HepG2 (cell line): ENCODE results near the gene UBL5. TPM values are rescaled to one million over a fixed set of nuclear protein-coding genes. Genes with fewer than 3 reads are reported as not detected.

ENCODE experiments used
- ARID5B ChIP-seq: IDR thresholded peaks from 2 replicates; pipeline ENCODE4 v1.4.0; 2020; ENCODE audit warnings: mild to moderate bottlenecking, missing genetic modification reagents
- ATF7-NPFF ChIP-seq: sonication (generic); formaldehyde crosslinking; IDR thresholded peaks from 2 replicates; pipeline ENCODE4 v1.8.1; 2023; ENCODE audit warnings: mild to moderate bottlenecking, low read depth, missing genetic modification reagents, moderate library complexity
- DMAP1 ChIP-seq: IDR thresholded peaks from 2 replicates; pipeline ENCODE4 v1.6.1; 2016
- GLMP ChIP-seq: sonication (generic); formaldehyde crosslinking; IDR thresholded peaks from 2 replicates; pipeline ENCODE4 v1.9.0; 2021; ENCODE audit warnings: missing genetic modification reagents, mild to moderate bottlenecking, borderline replicate concordance
- MZF1 ChIP-seq: sonication (generic); formaldehyde crosslinking; IDR thresholded peaks from 2 replicates; pipeline ENCODE4 v1.8.1; 2023; ENCODE audit warnings: mild to moderate bottlenecking, missing genetic modification reagents, borderline replicate concordance
- PHF20 ChIP-seq: sonication (generic); formaldehyde crosslinking; IDR thresholded peaks from 2 replicates; pipeline ENCODE4 v1.5.0; 2020; ENCODE audit warnings: mild to moderate bottlenecking, missing genetic modification reagents
- PTBP1 ChIP-seq: fragments of 200-400 bp; formaldehyde crosslinking; IDR thresholded peaks from 2 replicates; pipeline ENCODE4 v1.6.1; 2018; ENCODE audit warnings: low read length, low read depth; ENCODE audit not compliant: poor library complexity, severe bottlenecking
- RBM22 ChIP-seq: fragments of 200-400 bp; formaldehyde crosslinking; optimal IDR thresholded peaks from 2 replicates; pipeline ENCODE3; 2017; ENCODE audit warnings: mild to moderate bottlenecking, low read length, moderate library complexity
- SP2 ChIP-seq: sonication (generic); formaldehyde crosslinking; IDR thresholded peaks from 2 replicates; pipeline ENCODE4 v1.5.1; 2020; ENCODE audit warnings: mild to moderate bottlenecking, missing genetic modification reagents
- TAF15 ChIP-seq: fragments of 200-400 bp; formaldehyde crosslinking; IDR thresholded peaks from one replicate; pipeline ENCODE4 v1.6.1; 2018; ENCODE audit warnings: mild to moderate bottlenecking, low read depth, low read length; ENCODE audit not compliant: poor library complexity, severe bottlenecking
- ZNF234 ChIP-seq: sonication (generic); formaldehyde crosslinking; conservative IDR thresholded peaks from 2 replicates; pipeline ENCODE4 v1.5.1; 2020; ENCODE audit warnings: mild to moderate bottlenecking, missing genetic modification reagents
- ZNF260 ChIP-seq: sonication (generic); formaldehyde crosslinking; IDR thresholded peaks from 2 replicates; pipeline ENCODE4 v1.4.0; 2020; ENCODE audit warnings: missing genetic modification reagents, low read depth, mild to moderate bottlenecking, borderline replicate concordance
- ZNF317 ChIP-seq: sonication (generic); formaldehyde crosslinking; IDR thresholded peaks from 2 replicates; pipeline ENCODE4 v1.5.0; 2020; ENCODE audit warnings: mild to moderate bottlenecking, missing genetic modification reagents
- ZNF562 ChIP-seq: sonication (generic); formaldehyde crosslinking; IDR thresholded peaks from 2 replicates; pipeline ENCODE4 v1.8.0; 2022; ENCODE audit warnings: missing genetic modification reagents, borderline replicate concordance
- ZNF567 ChIP-seq: sonication (generic); formaldehyde crosslinking; IDR thresholded peaks from 2 replicates; pipeline ENCODE4 v1.8.1; 2023; ENCODE audit warnings: mild to moderate bottlenecking, missing genetic modification reagents, borderline replicate concordance
- ZNF773 ChIP-seq: sonication (generic); formaldehyde crosslinking; IDR thresholded peaks from 2 replicates; pipeline ENCODE4 v1.4.0; 2020; ENCODE audit warnings: missing genetic modification reagents, borderline replicate concordance
- polyA plus RNA-seq, 8 experiments: library from polyadenylated mRNA; depleted of rRNA in 3 of 8; stranded (reverse) in 7 of 8; unstranded in 1 of 8; fragments of >200 nt; fragmentation: Illumina TruSeq in 4 of 8; extraction: Trizol in 4 of 8; gene quantifications; 2 replicates each; pipeline versions ENCODE4 v1.2.1 to v1.2.3, GENCODE V29; 2011 to 2016; ENCODE audit warnings: low read depth in 4 of 8, missing spikeins in 1 of 8, mixed read lengths in 1 of 8; ENCODE audit not compliant: insufficient read depth in 1 of 8
- total RNA-seq, 5 experiments: library from RNA; depleted of rRNA; stranded (reverse); fragments of >200 nt; fragmentation: Illumina TruSeq; extraction: Trizol; gene quantifications; 2 replicates each; pipeline ENCODE4 v1.2.3, GENCODE V29; 2016; ENCODE audit warnings: low read depth in 1 of 5
- TF ChIP-seq, protein P1 (sequence below): sonication (generic); formaldehyde crosslinking; IDR thresholded peaks from 2 replicates; pipeline ENCODE4 v1.5.0; 2020; ENCODE audit warnings: missing genetic modification reagents, mild to moderate bottlenecking, borderline replicate concordance
- TF ChIP-seq, protein P2 (sequence below): IDR thresholded peaks from 2 replicates; pipeline ENCODE4 v1.6.1; 2016; ENCODE audit warnings: control low read depth
- TF ChIP-seq, protein P3 (sequence below): sonication (generic); IDR thresholded peaks from 2 replicates; pipeline ENCODE4 v1.6.1; 2016; ENCODE audit warnings: low read depth, borderline replicate concordance

Gene UBL5
- total and polyA plus RNA-seq, 2 of the 13 experiments (the other 11 are each of a cell fraction or from before 2014, with no cell fraction given), result 373 to 487 TPM

DNA sequence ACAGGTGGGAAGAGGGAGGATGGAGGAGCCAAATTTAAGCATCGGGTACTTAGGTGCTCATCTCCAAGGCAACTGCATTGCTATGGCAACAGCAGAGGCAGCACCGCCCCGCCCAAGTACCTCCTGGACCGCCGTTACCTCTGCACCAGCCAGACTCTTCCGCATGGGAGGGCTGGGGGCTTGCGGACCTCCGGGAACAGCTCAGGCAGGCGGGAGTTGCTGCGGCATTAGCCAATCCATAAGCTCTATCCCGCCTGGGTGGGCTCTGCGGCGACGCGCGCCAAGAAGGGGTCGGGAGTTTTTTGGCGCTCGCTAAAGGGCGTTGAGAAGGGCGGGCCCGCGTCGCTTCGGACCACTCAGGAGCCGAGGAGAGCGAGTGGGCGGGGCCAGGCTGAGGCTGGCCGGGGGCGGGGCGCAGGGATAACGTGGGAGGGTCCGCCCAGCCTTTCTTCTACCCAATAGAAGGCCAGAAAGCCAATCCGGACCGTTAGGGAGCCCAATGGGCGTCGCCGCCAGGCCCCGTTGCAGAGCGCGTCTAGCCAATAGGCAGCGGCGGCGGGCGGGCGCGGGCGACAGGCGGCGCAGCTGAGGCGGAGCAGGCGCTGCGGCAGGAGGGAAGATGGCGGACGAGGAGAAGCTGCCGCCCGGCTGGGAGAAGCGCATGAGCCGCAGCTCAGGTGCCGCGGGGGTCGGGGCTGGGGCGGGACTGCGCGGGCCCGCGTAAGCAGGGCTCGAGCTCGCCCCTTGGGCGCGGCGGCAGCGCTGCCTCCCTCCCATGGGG, 7.2 kb downstream of the UBL5 start, which contains the start of gene PIN1 (continued):
- TF ChIP-seq, protein P1, sequence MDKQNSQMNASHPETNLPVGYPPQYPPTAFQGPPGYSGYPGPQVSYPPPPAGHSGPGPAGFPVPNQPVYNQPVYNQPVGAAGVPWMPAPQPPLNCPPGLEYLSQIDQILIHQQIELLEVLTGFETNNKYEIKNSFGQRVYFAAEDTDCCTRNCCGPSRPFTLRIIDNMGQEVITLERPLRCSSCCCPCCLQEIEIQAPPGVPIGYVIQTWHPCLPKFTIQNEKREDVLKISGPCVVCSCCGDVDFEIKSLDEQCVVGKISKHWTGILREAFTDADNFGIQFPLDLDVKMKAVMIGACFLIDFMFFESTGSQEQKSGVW (CRISPR knock-in tag), result no peak
- TF ChIP-seq, protein P2, sequence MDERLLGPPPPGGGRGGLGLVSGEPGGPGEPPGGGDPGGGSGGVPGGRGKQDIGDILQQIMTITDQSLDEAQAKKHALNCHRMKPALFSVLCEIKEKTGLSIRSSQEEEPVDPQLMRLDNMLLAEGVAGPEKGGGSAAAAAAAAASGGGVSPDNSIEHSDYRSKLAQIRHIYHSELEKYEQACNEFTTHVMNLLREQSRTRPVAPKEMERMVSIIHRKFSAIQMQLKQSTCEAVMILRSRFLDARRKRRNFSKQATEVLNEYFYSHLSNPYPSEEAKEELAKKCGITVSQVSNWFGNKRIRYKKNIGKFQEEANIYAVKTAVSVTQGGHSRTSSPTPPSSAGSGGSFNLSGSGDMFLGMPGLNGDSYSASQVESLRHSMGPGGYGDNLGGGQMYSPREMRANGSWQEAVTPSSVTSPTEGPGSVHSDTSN (CRISPR knock-in tag), result peak; percentile 38; the same call in 1 of the 2 replicates
- TF ChIP-seq ARID5B (CRISPR knock-in tag) (no peak), SP2 (CRISPR knock-in tag) (peak; percentile 98), ZNF773 (CRISPR knock-in tag) (no peak), RBM22 (peak; percentile 100), ZNF234 (no peak), ZNF562 (CRISPR knock-in tag) (no peak), PHF20 (peak; percentile 60; the same call in 1 of the 2 replicates), GLMP (no peak), PTBP1 (no peak), ZNF260 (CRISPR knock-in tag) (no peak), ATF7-NPFF (CRISPR knock-in tag) (no peak), TAF15 (no peak), MZF1 (CRISPR knock-in tag) (no peak), DMAP1 (no peak; the same call in 1 of the 2 replicates), ZNF567 (CRISPR knock-in tag) (no peak), ZNF317 (CRISPR knock-in tag) (no peak)
- TF ChIP-seq, protein P3, sequence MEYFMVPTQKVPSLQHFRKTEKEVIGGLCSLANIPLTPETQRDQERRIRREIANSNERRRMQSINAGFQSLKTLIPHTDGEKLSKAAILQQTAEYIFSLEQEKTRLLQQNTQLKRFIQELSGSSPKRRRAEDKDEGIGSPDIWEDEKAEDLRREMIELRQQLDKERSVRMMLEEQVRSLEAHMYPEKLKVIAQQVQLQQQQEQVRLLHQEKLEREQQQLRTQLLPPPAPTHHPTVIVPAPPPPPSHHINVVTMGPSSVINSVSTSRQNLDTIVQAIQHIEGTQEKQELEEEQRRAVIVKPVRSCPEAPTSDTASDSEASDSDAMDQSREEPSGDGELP, result peak; percentile 47; the same call in 1 of the 2 replicates
